Left ventricle myocardium inferior (tissue), 1 donor: ENCODE data around the gene HLA-E. TPM values are rescaled to one million over a fixed set of nuclear protein-coding genes. Genes with fewer than 3 reads are reported as not detected.

ENCODE experiments used
- DNase-seq: peaks from one replicate; pipeline ENCODE4 v3.0.0-alpha.2; 2020
- H3K27ac ChIP-seq: fragments of 200-600 bp; replicated peaks from 2 replicates; pipeline ENCODE4 v1.8.0; 2021
- H3K27me3 ChIP-seq: fragments of 200-600 bp; 2 replicates; pipeline ENCODE4 v1.8.0; 2021; ENCODE audit warnings: low read depth
- H3K36me3 ChIP-seq: fragments of 200-600 bp; 2 replicates; pipeline ENCODE4 v1.8.0; 2021
- H3K4me1 ChIP-seq: fragments of 200-600 bp; 2 replicates; pipeline ENCODE4 v1.8.0; 2021
- H3K4me3 ChIP-seq: fragments of 200-600 bp; 2 replicates; pipeline ENCODE4 v1.8.0; 2021; ENCODE audit warnings: mild to moderate bottlenecking, moderate library complexity
- H3K9me3 ChIP-seq: fragments of 200-600 bp; replicated peaks from 2 replicates; pipeline ENCODE4 v1.8.0; 2021
- intact Hi-C: fragments of 100-400 bp; cut with micrococcal nuclease; formaldehyde crosslinking; loops from one replicate; pipeline ENCODE4 v1.11.0; 2022
- total RNA-seq: library from RNA; stranded (reverse); fragmentation: NEBNext Ultra II Directional; extraction: Animal tissue kit (Norgen Biotek cat#: 25700); gene quantifications from one replicate; pipeline ENCODE4 v1.2.1, GENCODE V29; 2021
- TF ChIP-seq, protein P1 (sequence below): fragments of 200-600 bp; IDR thresholded peaks from 2 replicates; pipeline ENCODE4 v1.8.0; 2021; ENCODE audit warnings: antibody characterized with exemption, mild to moderate bottlenecking, borderline replicate concordance
- donor health status: DM: no; HTN: yes; CAD: no; lungs with severe emphysema.

Gene HLA-E
- total RNA-seq, 1 donor from 2014 or later, result 142 TPM

DNA sequence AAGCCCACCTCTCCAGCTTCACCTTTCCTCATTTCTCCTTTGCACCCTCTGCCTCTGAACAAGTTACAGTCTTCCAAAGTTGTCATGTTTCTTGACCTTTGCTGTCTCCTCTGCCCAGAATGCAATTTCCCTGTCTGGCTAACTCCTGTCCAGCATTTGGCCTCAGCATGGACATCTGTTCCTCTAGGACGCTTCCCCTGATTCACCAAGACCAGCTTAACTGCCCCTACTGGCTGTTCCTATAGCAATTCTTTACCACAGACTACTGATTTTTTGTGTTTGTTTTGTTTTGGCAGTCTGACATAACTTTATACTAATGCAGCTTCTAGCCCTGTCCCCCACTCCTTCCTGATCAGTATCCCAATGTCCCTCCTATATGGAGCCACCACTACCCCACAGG lies 53.6 kb downstream of the HLA-E start:
- H3K27ac ChIP-seq, result peak overlapping the region; percentile 81
- no peak overlapping the region for H3K4me3 ChIP-seq
- DNase-seq, result no peak
- no peaks in the 10 kb centered on the region for H3K27me3 ChIP-seq
- intact Hi-C loops, result no loop called here
- H3K9me3 ChIP-seq, result no peaks in the 10 kb centered on the region
- TF ChIP-seq, protein P1, sequence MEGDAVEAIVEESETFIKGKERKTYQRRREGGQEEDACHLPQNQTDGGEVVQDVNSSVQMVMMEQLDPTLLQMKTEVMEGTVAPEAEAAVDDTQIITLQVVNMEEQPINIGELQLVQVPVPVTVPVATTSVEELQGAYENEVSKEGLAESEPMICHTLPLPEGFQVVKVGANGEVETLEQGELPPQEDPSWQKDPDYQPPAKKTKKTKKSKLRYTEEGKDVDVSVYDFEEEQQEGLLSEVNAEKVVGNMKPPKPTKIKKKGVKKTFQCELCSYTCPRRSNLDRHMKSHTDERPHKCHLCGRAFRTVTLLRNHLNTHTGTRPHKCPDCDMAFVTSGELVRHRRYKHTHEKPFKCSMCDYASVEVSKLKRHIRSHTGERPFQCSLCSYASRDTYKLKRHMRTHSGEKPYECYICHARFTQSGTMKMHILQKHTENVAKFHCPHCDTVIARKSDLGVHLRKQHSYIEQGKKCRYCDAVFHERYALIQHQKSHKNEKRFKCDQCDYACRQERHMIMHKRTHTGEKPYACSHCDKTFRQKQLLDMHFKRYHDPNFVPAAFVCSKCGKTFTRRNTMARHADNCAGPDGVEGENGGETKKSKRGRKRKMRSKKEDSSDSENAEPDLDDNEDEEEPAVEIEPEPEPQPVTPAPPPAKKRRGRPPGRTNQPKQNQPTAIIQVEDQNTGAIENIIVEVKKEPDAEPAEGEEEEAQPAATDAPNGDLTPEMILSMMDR, result no peak
- H3K36me3 ChIP-seq, result peaks cover 26% of the 10 kb centered on the region
- peaks cover 28% of the 10 kb centered on the region for H3K4me1 ChIP-seq

Other genes starting within 250 kb of the HLA-E start
- 7.7 TPM for gene TRIM39, start 162.6 kb upstream of the HLA-E start, total RNA-seq
- gene RPP21, start 144.4 kb upstream of the HLA-E start, total RNA-seq, result 25.7 TPM
- 18.3 TPM for gene GNL1, start 67.0 kb downstream of the HLA-E start, total RNA-seq
- 2.0 TPM for gene PRR3, start 67.8 kb downstream of the HLA-E start, total RNA-seq
- gene ABCF1, start 81.9 kb downstream of the HLA-E start, total RNA-seq, result 38.8 TPM
- 31.5 TPM for gene PPP1R10, start 127.7 kb downstream of the HLA-E start, total RNA-seq
- gene MRPS18B, start 128.3 kb downstream of the HLA-E start, total RNA-seq, result 119 TPM
- 2.7 TPM for gene ATAT1, start 137.4 kb downstream of the HLA-E start, total RNA-seq
- gene C6orf136, start 157.6 kb downstream of the HLA-E start, total RNA-seq, result 57.3 TPM
- 22.1 TPM for gene DHX16, start 183.5 kb downstream of the HLA-E start, total RNA-seq
- 14.5 TPM for gene PPP1R18, start 197.1 kb downstream of the HLA-E start, total RNA-seq
- gene NRM, start 201.5 kb downstream of the HLA-E start, total RNA-seq, result 3.7 TPM
- gene MDC1, start 227.8 kb downstream of the HLA-E start, total RNA-seq, result 14.1 TPM
- 187 TPM for gene TUBB, start 230.8 kb downstream of the HLA-E start, total RNA-seq